ENCODE data around the gene PPP1CC. TPM values are rescaled to one million over a fixed set of nuclear protein-coding genes. Genes with fewer than 3 reads are reported as not detected.
"Not testable (repeated sequence)": the region's sequence is repeated elsewhere in the genome, so short reads cannot be mapped to it uniquely, and the experiment has no call there.

The PPP1CC gene
- total RNA-seq, 2 donors from 2014 or later: 40.2 to 83.0 TPM

GRCh38 chr12:110739894-110740293, 2.8 kb downstream of the PPP1CC start:
- Histone ChIP-seq H3K27me3 (no peaks in the 10 kb centered on the region), H3K9me3 (no peaks in the 10 kb centered on the region), H3K36me3 (replicated peaks in 1 of 2; ENCODE audit: insufficient read depth in 1 of 2, low read depth in 2 of 2) (no peaks in the 10 kb centered on the region), H3K27ac (no peak overlapping the region), H3K4me1 (peaks cover 41% of the 10 kb centered on the region), H3K4me3 (no peak overlapping the region)
- no peak for TF ChIP-seq POLR2A (IDR thresholded peaks at IDR 0.05)
- TF ChIP-seq CTCF (IDR thresholded peaks at IDR 0.05): no peak
- DNase-seq (no peak), ATAC-seq (no peak)
- 55 to 63% methylated on average over 3 of the region's 3 CpGs for WGBS, 2 donors
- intact Hi-C loops (cut with DNase I): no loop called here

GRCh38 chr12:110739488-110739887, 3.2 kb downstream of the PPP1CC start:
- H3K4me1 ChIP-seq: peaks cover 43% of the 10 kb centered on the region
- intact Hi-C loops (cut with DNase I): no loop called here
- DNase-seq (no peak), ATAC-seq (no peak)
- H3K9me3 ChIP-seq: no peaks in the 10 kb centered on the region
- no peak for TF ChIP-seq CTCF (IDR thresholded peaks at IDR 0.05)
- no peak for TF ChIP-seq POLR2A (IDR thresholded peaks at IDR 0.05)
- no peaks in the 10 kb centered on the region for H3K36me3 ChIP-seq (replicated peaks in 1 of 2; ENCODE audit: insufficient read depth in 1 of 2, low read depth in 2 of 2)
- H3K27ac ChIP-seq: no peak overlapping the region
- H3K27me3 ChIP-seq: no peaks in the 10 kb centered on the region
- WGBS, 2 donors: 18 to 26% methylated on average over 1 of the region's 1 CpG
- no peak overlapping the region for H3K4me3 ChIP-seq

GRCh38 chr12:110737532-110737931, 5.2 kb downstream of the PPP1CC start:
- H3K27ac ChIP-seq: no peak overlapping the region
- intact Hi-C loops (cut with DNase I): no loop called here
- no peaks in the 10 kb centered on the region for H3K9me3 ChIP-seq
- ATAC-seq (no peak), DNase-seq (no peak)
- no peak for TF ChIP-seq CTCF (IDR thresholded peaks at IDR 0.05)
- TF ChIP-seq POLR2A (IDR thresholded peaks at IDR 0.05): no peak
- H3K36me3 ChIP-seq (replicated peaks in 1 of 2; ENCODE audit: insufficient read depth in 1 of 2, low read depth in 2 of 2): no peaks in the 10 kb centered on the region
- 82 to 94% methylated on average over 3 of the region's 3 CpGs for WGBS, 2 donors
- H3K4me1 ChIP-seq: peaks cover 51% of the 10 kb centered on the region
- H3K4me3 ChIP-seq: no peak overlapping the region
- no peaks in the 10 kb centered on the region for H3K27me3 ChIP-seq

- H3K9me3 ChIP-seq; H3K36me3 ChIP-seq (replicated peaks in 1 of 2; ENCODE audit: insufficient read depth in 1 of 2, low read depth in 2 of 2); intact Hi-C loops (cut with DNase I); ATAC-seq; H3K4me3 ChIP-seq; H3K27ac ChIP-seq; DNase-seq; H3K27me3 ChIP-seq: not testable (repeated sequence)
- 74 to 78% methylated on average over 5 of the region's 5 CpGs for WGBS, 2 donors
- H3K4me1 ChIP-seq: peaks cover 53% of the 10 kb centered on the region
These were observed 5.7 kb downstream of the PPP1CC start for GRCh38 chr12:110737016-110737415.

- WGBS, 2 donors: 25 to 58% methylated on average over 1 of the region's 1 CpG
- no peak for ATAC-seq
- Histone ChIP-seq H3K27ac (no peak overlapping the region), H3K9me3 (no peaks in the 10 kb centered on the region), H3K27me3 (no peaks in the 10 kb centered on the region), H3K36me3 (replicated peaks in 1 of 2; ENCODE audit: insufficient read depth in 1 of 2, low read depth in 2 of 2) (peaks cover 0 to 13% of the 10 kb centered on the region in 2 donors), H3K4me1 (peaks cover 44% of the 10 kb centered on the region), H3K4me3 (no peak overlapping the region)
- intact Hi-C loops (cut with DNase I): no loop called here
- no peak for DNase-seq
- no peak for TF ChIP-seq CTCF (IDR thresholded peaks at IDR 0.05)
- no peak for TF ChIP-seq POLR2A (IDR thresholded peaks at IDR 0.05)
These were observed 8.8 kb downstream of the PPP1CC start for GRCh38 chr12:110733900-110734299.

Data from body of pancreas (tissue), 4 donors.